HG03066 (cell line): ENCODE data around the gene DNAJB2.

Source experiments
- ATAC-seq: cut with Tn5 transposase; IDR thresholded peaks from one replicate; pipeline ENCODE4 v1.9.1; 2021; ENCODE audit warnings: low read depth; ENCODE audit not compliant: unreplicated experiment

Gene DNAJB2

DNA sequence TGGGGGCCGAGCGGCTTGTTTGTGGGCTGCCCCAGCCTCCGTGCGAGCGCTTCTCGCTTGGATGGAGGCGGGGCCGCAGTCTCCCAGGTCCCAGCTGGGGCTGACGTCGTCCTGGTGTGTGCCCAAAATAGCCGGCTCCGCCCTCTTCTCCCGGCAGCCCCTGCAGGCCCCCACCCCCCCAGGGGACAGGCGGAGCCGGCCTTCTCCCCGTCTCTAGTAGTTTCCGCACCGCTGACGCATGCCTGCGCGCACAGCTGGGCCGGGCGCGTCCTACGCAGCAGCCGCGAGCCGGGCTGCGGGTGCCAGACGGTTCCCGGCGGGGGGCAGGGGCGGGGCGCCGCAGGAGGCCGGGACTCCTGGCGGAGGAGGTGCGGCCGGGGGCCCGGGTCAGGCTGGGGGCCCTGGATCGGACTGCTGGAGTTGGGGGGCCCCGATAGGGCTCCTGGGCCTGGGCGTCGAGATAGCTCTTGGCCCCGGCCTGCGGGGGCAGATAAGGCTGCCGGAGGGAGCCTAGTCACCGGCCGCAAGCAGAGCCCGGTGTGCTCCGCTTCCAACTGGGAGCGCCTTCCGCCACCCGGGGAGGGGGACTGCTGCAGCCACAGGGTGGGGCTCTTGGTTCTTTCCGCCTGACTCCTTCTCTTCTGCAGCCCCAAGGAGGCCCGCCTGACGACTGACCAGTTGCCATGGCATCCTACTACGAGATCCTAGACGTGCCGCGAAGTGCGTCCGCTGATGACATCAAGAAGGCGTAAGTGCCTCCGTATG lies at the start of gene DNAJB2:
TSS of gene DNAJB2 (plus strand) at position 216 of the 765 bp plus-strand sequence. CDS start at position 684, 468 bp downstream.
- peak; percentile 82 for ATAC-seq

DNA sequence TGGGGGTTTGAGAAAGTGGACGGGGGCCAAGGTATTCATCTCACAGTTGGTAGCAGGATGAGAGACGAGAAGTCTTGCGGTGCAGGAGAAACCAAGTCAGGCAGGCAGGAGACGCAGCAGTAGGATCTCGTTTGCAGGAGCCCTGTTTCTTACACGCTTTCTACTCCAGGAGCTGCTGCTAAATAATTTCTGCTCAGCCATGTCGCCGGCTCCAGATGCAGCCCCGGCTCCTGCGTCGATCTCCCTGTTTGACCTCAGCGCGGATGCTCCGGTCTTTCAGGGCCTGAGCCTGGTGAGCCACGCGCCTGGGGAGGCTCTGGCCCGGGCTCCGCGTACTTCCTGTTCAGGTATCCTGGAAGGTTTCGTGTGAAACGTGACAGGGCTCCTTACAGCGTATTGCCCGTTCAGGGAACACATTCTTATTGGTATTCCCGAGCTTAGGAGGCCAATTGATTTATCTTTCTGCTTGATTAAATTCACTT lies 49.1 kb upstream of the DNAJB2 start:
- no peak for ATAC-seq

DNA sequence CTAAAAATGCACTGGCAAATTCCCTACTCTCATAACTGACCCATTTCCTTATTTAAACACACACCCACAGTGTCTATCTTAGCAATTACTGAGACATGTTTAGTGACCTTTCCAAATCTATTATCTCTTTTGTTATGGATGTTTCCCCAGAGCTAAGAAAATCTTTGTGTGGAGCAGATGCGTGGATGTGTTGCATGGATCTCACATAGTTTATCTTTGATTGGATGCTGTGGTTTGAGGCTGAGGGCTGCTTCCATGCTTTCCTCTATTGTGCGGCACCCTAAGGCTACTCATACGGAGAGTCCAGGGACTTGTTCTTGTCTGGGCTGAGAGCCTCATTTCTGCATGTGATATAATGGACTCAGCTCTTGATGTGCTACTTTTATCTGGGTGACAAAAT lies 44.8 kb upstream of the DNAJB2 start:
- ATAC-seq = no peak

DNA sequence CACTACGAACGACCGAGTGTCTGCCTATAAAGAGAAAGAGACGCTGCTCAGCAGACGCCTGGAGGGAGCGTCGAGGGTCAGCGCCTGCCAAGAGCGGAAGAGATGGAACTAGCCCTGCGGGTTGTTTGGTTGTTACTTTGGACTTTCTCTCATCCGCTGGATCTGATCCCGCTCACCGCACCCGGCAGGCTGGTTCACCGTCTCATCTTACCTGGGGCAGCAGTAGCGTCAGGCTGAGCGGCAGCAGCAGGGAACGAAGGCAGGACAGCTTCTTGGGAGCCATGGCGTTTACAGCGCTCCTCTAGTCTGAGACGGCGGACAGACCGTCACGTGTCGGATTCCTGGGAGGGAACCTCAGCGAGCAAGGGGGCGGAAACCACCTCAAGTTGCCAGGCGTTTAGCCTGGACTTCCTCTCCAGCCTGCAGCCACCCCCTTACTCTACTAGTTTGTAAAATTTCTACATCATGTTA lies 35.8 kb upstream of the DNAJB2 start:
- ATAC-seq = no peak

DNA sequence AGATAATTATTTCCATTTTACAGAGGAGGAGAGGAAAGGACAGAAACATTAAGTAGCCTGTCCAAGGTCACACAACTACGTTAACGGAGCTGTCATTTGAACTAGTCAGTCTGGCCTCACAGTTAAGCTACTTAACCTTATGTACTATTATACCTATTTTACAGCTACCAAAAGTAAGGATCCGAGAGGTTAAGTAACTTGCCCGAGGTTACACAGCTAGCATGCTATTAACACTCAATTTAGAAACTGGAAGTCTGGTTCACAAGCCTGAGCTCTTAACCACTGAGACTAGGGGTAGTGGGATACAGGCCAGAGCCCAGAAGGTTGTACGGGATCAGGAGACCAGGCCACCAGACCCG lies 34.4 kb upstream of the DNAJB2 start:
- ATAC-seq = no peak

DNA sequence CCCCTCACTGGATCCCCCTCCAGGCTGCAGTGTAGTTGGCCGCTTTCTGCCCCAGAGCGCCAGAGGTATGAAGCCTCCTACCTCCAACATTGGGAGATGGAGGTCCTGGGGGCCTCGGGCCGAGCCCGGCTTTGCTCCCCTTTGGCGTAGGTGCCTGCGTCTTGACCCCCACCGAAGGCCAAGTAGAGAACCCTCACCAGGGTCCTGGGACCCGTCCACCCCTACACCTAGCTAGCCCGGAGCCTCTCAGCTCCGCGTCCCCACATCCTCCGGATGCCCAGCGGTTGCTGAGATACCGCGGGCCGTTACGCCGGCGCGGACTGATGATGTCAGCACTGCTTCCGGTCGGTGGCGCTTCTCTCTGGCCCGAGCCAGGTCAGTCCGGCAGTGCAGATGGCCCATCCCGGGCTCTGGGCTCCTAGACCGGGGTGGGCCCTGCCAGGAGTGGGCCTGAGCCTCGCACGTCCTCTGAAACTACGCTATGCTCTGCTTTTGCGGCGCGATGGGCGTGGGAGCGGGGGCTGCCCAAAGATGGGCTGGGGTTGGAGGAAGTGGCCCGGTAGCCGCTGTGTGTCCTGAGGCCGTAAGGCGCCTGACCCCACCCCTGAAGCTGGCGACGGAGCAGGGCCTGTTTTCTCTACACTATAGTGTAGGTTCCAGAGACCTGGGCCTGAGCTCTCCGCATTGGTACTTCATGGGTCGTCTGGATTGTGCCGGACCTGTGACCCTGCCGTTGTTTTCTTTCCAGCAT lies 33.8 kb upstream of the DNAJB2 start, which contains the start of the genes GLB1L and STK16:
TSS of gene GLB1L (minus strand) at position 297 of the 751 bp plus-strand sequence. CDS start 1,871 bp downstream, outside the sequence.
TSS of gene STK16 (plus strand) at position 332 of the 751 bp plus-strand sequence. CDS start 521 bp downstream, outside the sequence.
- peak; percentile 73 for ATAC-seq

DNA sequence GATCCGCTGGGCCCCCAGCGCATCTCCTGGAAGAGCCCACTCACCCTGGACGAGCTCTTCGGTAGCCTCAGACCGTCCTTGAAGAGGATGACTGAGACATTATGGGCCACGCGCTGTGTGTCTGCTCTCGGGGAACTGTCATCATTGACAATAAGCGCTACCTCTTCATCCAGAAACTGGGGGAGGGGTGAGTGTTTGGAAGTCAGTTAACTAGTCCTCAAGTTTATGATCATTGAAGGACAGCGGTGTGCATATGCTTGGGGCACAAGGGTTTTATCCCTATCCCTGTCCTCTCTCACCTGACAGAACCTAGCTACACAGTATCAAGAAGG lies 33.3 kb upstream of the DNAJB2 start:
- ATAC-seq = no peak

DNA sequence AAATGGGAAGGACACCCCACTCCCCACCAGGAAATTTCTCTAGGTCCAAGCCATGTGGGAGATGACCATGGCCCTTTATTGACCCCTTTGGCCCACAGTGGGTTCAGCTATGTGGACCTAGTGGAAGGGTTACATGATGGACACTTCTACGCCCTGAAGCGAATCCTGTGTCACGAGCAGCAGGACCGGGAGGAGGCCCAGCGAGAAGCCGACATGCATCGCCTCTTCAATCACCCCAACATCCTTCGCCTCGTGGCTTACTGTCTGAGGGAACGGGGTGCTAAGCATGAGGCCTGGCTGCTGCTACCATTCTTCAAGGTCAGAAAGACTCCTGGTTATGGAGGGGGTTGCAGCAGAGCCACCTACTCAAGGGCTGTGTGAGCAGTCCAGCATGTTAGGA lies 32.6 kb upstream of the DNAJB2 start:
- ATAC-seq = no peak

DNA sequence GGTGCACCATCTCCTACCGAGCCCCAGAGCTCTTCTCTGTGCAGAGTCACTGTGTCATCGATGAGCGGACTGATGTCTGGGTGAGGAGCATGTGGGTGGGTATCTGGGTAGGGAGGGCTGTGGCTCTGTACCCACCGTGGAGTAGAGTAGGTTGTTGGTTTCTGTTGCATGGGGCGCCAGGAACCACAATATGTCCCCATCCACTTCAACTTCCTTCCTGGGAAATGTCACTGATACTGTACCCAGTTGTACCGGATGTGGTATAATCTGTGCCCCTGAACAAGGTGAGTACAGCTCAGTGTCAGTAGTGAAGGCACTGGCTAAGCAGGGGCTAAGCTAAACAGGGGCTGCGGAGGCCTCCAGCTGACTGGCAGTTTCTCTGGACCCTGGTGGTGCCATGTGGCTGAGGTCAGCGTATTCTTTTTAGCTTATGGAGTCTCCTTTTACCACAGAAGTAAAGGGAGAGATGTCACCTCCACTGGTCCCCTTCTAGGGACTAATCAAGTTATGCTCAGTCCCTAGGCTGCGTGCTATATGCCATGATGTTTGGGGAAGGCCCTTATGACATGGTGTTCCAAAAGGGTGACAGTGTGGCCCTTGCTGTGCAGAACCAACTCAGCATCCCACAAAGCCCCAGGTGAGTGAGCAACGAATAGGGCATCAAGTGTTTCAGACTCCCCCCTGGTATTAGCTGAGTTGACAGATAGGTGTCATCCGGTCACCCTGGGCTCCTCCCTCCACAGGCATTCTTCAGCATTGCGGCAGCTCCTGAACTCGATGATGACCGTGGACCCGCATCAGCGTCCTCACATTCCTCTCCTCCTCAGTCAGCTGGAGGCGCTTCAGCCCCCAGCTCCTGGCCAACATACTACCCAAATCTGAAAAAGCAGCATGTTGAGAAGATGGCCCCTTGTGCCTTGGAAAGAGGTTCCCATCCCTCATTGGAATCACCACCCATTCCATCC lies 31.2 kb upstream of the DNAJB2 start:
- ATAC-seq = no peak

DNA sequence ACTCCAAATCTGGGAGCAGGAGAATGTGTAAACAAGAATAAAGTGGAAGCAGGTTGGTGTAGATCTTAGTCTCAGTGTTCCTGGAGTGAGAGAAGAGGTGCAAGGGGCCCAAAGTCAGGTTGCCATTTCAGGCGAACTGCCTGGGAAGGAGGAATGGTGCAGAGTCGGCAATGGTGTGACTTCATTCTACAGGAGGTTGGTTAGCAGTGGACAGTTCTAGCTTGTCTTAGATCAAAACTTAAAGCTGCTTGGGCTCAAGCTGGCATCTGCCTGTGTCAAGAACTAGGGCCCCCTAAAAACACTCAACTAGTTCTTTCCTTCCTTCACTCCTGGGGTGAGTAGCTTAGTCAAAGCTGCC lies 30.3 kb upstream of the DNAJB2 start:
- ATAC-seq = no peak

DNA sequence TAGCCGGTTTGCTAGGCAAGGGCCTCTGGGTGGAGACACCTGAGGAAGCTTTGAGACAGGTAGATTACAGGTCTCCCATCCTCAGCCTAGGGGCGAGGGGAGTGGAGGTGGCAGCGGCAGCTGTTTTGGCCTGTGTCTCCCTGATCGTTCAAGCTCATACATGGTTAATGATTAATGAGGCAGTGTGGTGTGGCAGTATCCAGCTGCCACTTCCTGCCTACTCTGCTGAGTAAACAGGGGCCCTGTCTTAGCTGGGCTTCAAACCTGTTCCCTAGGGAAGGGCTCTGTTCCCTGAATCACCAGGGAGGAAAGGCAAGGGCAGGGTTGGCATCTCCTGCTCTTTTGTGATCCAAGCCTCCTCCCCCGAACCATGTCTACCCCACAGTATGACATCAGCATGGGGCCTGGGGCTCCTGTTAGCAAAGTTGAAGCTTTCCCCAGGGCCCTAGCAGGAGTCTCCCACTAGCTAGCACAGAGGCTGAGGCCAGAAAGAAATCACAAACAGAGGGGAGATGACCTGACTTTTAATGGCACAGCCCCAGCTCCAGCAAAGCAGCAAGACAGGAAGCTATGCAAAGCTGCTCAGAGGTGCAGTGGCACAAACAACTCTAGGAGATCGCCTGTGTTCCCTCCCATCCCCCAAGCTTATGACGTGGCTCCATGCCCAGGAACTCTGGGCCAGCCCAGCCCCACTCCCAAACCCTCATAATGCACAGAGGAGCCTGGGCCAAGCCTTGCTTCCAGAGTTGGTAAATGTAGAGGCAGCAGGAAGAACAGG lies 29.8 kb upstream of the DNAJB2 start:
- ATAC-seq = peak; percentile 35

DNA sequence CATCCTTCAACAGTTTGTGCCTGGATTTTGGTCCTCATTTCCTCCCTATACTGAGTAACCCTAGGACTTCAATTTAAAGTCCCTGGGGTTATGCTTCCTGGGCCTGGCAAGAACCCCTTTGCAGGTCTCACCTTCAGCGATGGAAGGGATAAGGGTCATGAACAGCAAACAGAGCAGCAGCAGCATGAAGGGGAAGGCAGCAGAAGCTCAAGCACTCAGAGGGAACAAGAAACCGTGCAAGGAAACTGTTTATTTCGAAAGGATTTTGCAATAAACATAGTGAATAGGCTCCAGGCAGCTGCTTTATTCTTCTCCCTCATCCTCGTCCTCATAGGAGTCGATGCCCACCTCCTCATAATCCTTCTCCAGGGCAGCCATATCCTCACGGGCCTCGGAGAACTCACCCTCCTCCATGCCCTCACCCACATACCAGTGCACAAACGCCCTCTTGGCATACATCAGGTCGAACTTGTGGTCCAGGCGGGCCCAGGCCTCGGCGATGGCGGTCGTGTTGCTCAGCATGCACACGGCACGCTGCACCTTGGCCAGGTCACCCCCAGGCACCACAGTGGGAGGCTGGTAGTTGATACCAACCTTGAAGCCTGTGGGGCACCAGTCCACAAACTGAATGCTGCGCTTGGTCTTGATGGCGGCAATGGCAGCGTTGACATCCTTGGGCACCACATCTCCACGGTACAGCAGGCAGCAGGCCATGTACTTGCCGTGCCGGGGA lies 29.0 kb upstream of the DNAJB2 start:
- no peak for ATAC-seq

DNA sequence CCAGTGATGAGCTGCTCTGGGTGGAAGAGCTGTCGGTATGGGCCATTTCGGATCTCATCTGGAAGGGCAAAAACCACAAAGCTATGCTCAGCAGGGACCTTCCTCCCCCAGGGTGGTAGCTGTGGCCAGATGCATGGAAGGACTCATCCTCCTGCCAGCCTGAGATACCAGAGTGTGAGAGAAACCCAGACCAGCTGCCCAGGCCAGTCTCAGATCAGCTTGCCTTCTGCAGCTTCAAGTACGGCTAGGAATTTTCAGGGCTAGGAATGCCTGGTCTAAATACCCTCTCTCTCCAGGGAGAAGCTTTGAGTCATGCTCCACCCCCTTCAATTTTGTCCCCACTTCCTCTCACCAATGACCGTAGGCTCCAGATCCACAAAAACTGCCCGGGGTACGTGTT lies 27.5 kb upstream of the DNAJB2 start:
- ATAC-seq = no peak

DNA sequence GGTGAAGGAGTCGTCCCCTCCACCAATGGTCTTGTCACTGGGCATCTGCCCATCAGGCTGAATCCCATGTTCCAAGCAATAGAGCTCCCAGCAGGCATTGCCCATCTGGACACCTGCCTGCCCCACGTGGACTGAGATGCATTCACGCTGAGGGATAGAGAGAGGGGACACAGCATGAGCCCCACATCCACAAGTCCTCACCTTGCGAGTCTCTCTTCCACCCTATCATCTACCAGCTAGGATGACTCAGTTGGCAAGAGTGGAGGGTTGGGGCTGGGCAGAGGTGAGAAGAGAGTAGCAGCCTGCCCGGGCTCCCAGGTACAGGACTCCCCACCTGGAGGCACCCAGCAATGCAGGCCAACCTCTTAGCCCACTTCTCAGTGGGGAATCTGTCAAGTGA lies 27.1 kb upstream of the DNAJB2 start:
- no peak for ATAC-seq

DNA sequence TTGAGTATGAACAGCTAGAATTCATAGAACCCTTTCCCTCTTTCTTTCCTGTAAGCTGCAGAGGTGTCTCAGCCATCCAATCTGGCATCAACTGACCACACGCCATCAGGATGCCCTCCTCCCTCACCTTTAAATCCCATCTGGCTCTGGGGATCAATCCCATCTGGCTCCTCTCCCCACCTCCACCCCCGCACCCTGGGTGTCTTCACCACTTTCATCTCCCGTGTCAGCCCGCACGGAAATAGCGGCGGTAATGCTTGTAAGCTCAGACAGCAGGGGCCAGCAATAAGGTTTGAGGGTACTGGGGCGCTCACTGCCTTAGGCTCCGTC lies 26.6 kb upstream of the DNAJB2 start:
- no peak for ATAC-seq

DNA sequence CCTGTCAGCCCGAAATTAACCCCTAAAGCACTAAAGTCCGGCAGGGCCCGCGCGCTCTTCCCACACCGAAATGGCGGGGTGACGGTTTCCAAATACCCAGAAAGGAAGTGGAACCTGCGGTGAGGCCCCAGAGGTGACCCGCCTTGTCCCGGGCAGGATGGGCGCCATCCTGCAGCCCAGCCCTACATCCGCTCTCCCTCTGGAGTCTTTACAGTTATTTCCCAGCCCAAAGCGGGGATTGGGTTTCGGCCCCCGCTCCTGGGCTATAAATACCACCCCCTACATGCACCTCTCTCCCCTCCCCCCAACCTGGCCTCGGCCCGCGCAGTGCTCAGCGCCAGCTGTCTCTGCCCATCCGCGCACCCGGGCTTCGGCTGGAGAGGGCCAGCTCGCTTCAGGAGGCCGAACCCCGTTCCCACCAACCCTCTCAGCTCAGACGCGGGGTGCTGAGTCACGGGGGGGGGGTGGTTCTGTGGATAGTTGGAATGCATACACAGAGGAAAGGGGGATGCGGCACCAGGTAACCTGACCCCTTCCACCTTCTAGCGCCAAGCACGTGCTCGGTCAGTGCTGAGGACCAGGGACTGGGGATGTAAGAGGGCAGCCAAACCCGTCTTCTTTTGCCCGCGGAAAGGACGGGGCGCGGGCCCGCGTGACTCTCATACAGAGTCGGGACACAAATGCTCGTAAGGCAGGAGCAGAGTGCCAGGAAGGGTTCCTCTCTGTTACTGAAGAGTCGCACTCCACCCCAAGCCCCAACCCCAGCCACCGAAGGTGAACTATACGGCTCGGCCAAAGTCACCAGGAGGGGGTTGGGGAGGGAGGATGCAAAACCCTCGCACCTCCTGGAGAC lies 26.0 kb upstream of the DNAJB2 start, which contains the start of gene TUBA4B:
TSS of gene TUBA4B (plus strand) at position 344 of the 853 bp plus-strand sequence. CDS start at position 509, 165 bp downstream.
- no peak for ATAC-seq

DNA sequence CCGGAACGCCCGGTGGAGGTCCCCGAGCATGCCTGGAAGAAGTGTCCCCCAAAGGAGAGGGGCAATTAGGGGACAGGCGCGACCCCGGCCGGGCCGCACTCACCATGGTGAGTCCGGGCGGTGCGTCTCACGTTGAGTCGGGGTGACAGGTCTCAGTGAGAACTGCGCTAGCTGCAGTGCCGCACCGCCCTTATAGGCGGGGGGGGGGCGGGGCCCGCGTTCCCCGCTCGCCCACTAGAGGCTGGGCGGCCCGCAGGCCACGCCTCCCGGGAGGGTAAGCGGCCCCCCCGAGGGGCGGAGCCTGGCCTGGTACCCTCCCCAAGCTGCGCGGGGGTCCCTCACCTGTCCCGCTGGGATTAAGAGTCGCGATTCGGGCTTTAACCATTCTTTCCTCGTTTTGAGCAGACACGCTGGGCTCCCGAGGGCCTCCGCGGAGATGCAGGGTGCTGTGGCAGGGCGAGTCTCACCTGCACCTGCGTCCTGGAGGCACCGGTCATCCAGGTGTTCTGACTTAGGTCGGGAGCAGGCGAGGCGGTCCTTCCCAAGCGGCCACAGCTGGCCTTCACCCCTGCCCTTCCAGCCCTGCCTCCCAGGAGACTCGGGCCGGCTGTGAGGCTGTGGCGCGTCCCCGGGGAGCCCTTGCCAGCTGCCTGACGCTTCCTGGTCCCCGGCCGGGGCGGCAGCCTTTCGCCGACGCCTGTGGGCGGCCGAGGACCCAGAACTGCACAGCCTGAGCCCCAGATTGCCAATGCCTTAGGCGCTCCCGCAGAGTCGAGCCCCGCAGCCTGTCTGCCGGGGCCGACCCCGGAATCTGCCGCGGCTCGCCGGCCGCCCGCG lies 25.2 kb upstream of the DNAJB2 start, which contains the start of gene TUBA4A:
TSS of gene TUBA4A (minus strand) at position 166 of the 837 bp plus-strand sequence. CDS start at position 106, 60 bp downstream.
- ATAC-seq = peak; percentile 43
